A549 (cell line): ENCODE measurements around the gene CA9. TPM values are rescaled to one million over a fixed set of nuclear protein-coding genes. Genes with fewer than 3 reads are reported as not detected.

ENCODE experiments used
- ATAC-seq, 2 experiments: fragments of 200-7000 bp in 1 of 2; fragments of >200 bp in 1 of 2; cut with Nextera tagmentation in 1 of 2; cut with Tn5 transposase in 1 of 2; 3 replicates each; pipeline versions ENCODE4 v1.8.0 to v1.9.1; 2018 to 2020; ENCODE audit warnings: mild to moderate bottlenecking in 1 of 2, moderate library complexity in 1 of 2
- CTCF ChIA-PET: fragments of 300-600 bp; sonication (Branson Sonifier 250); formaldehyde crosslinking; extraction: SDS; loops from one replicate; lab custom pipeline; 2021; ENCODE audit warnings: antibody characterized with exemption, inconsistent platforms; lab: Yijun Ruan, JAX
- POLR2A ChIA-PET: fragments of 350-600 bp; formaldehyde crosslinking; extraction: SDS; loops from one replicate; lab custom pipeline; 2021; ENCODE audit warnings: antibody characterized with exemption, inconsistent platforms; lab: Yijun Ruan, JAX
- DNase-seq, 2 experiments: peaks; one replicate each; pipeline versions ENCODE4 v3.0.0 to v3.0.0-alpha.2; 2011 to 2016; ENCODE audit warnings: low read depth in 1 of 2, low spot score in 1 of 2
- FAIRE-seq: peaks from 2 replicates; lab custom pipeline; 2011; peaks lifted over from hg19 to GRCh38; lab: Jason Lieb, UNC
- H3K27ac ChIP-seq, 2 experiments: fragments of >200 bp; sonication (Bioruptor Twin); formaldehyde crosslinking; 3 replicates each; pipeline ENCODE4 v1.5.1; 2016 to 2017
- H3K4me1 ChIP-seq: fragments of >200 bp; sonication (Bioruptor Twin); formaldehyde crosslinking; 3 replicates; pipeline ENCODE4 v1.6.1; 2016
- H3K4me2 ChIP-seq: fragments of >200 bp; sonication (Bioruptor Twin); formaldehyde crosslinking; 3 replicates; pipeline ENCODE4 v1.6.1; 2016
- H3K4me3 ChIP-seq: fragments of >200 bp; sonication (Bioruptor Twin); formaldehyde crosslinking; 3 replicates; pipeline ENCODE4 v1.5.1; 2016
- H3K9me3 ChIP-seq: fragments of >200 bp; sonication (Bioruptor Twin); formaldehyde crosslinking; 3 replicates; pipeline ENCODE4 v1.6.1; 2016
- BHLHE40 ChIP-seq: IDR thresholded peaks from 2 replicates; pipeline ENCODE4 v1.6.1; 2012; ENCODE audit warnings: low read depth, low read length, inconsistent platforms
- CBX2 ChIP-seq: fragments of 200-600 bp; sonication (generic); IDR thresholded peaks from 2 replicates; pipeline ENCODE4 v1.6.1; 2016; ENCODE audit warnings: low read depth, mild to moderate bottlenecking, borderline replicate concordance
- CHD2 ChIP-seq: fragments of 150-350 bp; IDR thresholded peaks from 2 replicates; pipeline ENCODE4 v1.6.1; 2014; ENCODE audit warnings: low read length; ENCODE audit not compliant: partially characterized antibody
- CHD4 ChIP-seq: fragments of 200-600 bp; sonication (generic); IDR thresholded peaks from 2 replicates; pipeline ENCODE4 v1.6.1; 2016; ENCODE audit warnings: antibody characterized with exemption, mild to moderate bottlenecking, borderline replicate concordance
- EP300 ChIP-seq, 2 experiments: fragments of >200 bp; sonication (Bioruptor Twin); formaldehyde crosslinking; IDR thresholded peaks; 2 replicates in 1 of 2; 3 replicates in 1 of 2; pipeline ENCODE4 v1.6.1; 2016 to 2017
- HOXA7 ChIP-seq: fragments of 250-450 bp; sonication (Bioruptor Pico); IDR thresholded peaks from 2 replicates; pipeline ENCODE4 v1.5.0; 2020; ENCODE audit warnings: mild to moderate bottlenecking, moderate library complexity
- HOXB13 ChIP-seq: fragments of 250-450 bp; sonication (Bioruptor Pico); IDR thresholded peaks from 2 replicates; pipeline ENCODE4 v1.5.0; 2020; ENCODE audit warnings: low read depth, mild to moderate bottlenecking, moderate library complexity
- JUN ChIP-seq, 2 experiments: fragments of >200 bp; sonication (Bioruptor Twin); formaldehyde crosslinking; IDR thresholded peaks; 2 replicates in 1 of 2; 3 replicates in 1 of 2; pipeline ENCODE4 v1.6.1; 2016 to 2017
- KDM1A ChIP-seq: fragments of 200-600 bp; sonication (generic); IDR thresholded peaks from 2 replicates; pipeline ENCODE4 v1.6.1; 2016; ENCODE audit warnings: low read depth, mild to moderate bottlenecking
- NFE2L2 ChIP-seq: fragments of 150-350 bp; conservative IDR thresholded peaks from 2 replicates; pipeline ENCODE4 v1.6.1; 2014; ENCODE audit warnings: low read length
- NPAS2 ChIP-seq: fragments of 250-450 bp; sonication (Bioruptor Pico); IDR thresholded peaks from 2 replicates; pipeline ENCODE4 v1.8.0; 2022; ENCODE audit warnings: mild to moderate bottlenecking, moderate library complexity, borderline replicate concordance
- NR3C1 ChIP-seq: fragments of >200 bp; sonication (Bioruptor Twin); formaldehyde crosslinking; IDR thresholded peaks from 3 replicates; pipeline ENCODE4 v1.6.1; 2017
- PHF8 ChIP-seq: fragments of 200-600 bp; sonication (generic); IDR thresholded peaks from 2 replicates; pipeline ENCODE4 v1.6.1; 2016; ENCODE audit warnings: low read depth, mild to moderate bottlenecking, antibody characterized with exemption, moderate library complexity, borderline replicate concordance
- POLR2A ChIP-seq: IDR thresholded peaks from 2 replicates; pipeline ENCODE4 v1.6.1; 2012; ENCODE audit warnings: mild to moderate bottlenecking, low read length
- POLR2AphosphoS2 ChIP-seq: conservative IDR thresholded peaks from 2 replicates; pipeline ENCODE4 v1.6.1; 2012; ENCODE audit warnings: low read length, improper control_type of control experiment, inconsistent platforms
- RAD21 ChIP-seq, 2 experiments: fragments of >200 bp in 1 of 2; sonication (Bioruptor Twin) in 1 of 2; formaldehyde crosslinking in 1 of 2; IDR thresholded peaks in 1 of 2; conservative IDR thresholded peaks in 1 of 2; 2 replicates in 1 of 2; 3 replicates in 1 of 2; pipeline ENCODE4 v1.6.1; 2012 to 2018; ENCODE audit warnings: inconsistent platforms in 1 of 2
- RCOR1 ChIP-seq: fragments of 150-350 bp; IDR thresholded peaks from 2 replicates; pipeline ENCODE4 v1.6.1; 2014; ENCODE audit warnings: antibody characterized with exemption, low read length, low read depth
- RFX5 ChIP-seq: fragments of 450-650 bp; IDR thresholded peaks from 2 replicates; pipeline ENCODE4 v1.7.1; 2014; ENCODE audit warnings: antibody characterized with exemption, mild to moderate bottlenecking, moderate library complexity
- ZFP36 ChIP-seq: fragments of 450-650 bp; IDR thresholded peaks from 2 replicates; pipeline ENCODE4 v1.6.1; 2014; ENCODE audit warnings: borderline replicate concordance; ENCODE audit not compliant: partially characterized antibody
- ZSCAN20 ChIP-seq: fragments of 250-450 bp; sonication (Bioruptor Pico); IDR thresholded peaks from 2 replicates; pipeline ENCODE4 v1.8.0; 2022; ENCODE audit warnings: mild to moderate bottlenecking, moderate library complexity
- WGBS: methylation state at CpG from one replicate; pipeline ENCODE4 v1.1.6; 2017; ENCODE audit errors: missing lambda C conversion rate; 5-methylcytosine and 5-hydroxymethylcytosine counted together
- polyA plus RNA-seq, 4 experiments: library from polyadenylated mRNA; depleted of rRNA in 3 of 4; stranded (reverse); fragments of >200 nt; fragmentation: RNase III in 1 of 4; extraction: RNeasy Plus Mini Kit Qiagen cat#74134 plus additional on column Dnase treatment in 1 of 4; gene quantifications; 2 replicates in 3 of 4; 3 replicates in 1 of 4; pipeline ENCODE4 v1.2.3, GENCODE V29; 2011 to 2017
- TF ChIP-seq, protein P1 (sequence below): IDR thresholded peaks from 2 replicates; pipeline ENCODE4 v1.6.1; 2012
- TF ChIP-seq, protein P2 (sequence below): fragments of >200 bp; sonication (Bioruptor Twin); formaldehyde crosslinking; IDR thresholded peaks from 3 replicates; pipeline ENCODE4 v1.5.1; 2016
- TF ChIP-seq, protein P3 (sequence below): fragments of >200 bp; sonication (Bioruptor Twin); formaldehyde crosslinking; IDR thresholded peaks from 2 replicates; pipeline ENCODE4 v1.6.1; 2016
- TF ChIP-seq, protein P4 (sequence below): fragments of 450-650 bp; IDR thresholded peaks from 2 replicates; pipeline ENCODE4 v1.6.1; 2014; ENCODE audit warnings: antibody characterized with exemption
- TF ChIP-seq, protein P5 (sequence below): fragments of 150-350 bp; IDR thresholded peaks from 2 replicates; pipeline ENCODE4 v1.6.1; 2014; ENCODE audit warnings: low read depth, mild to moderate bottlenecking, low read length
- TF ChIP-seq, protein P6 (sequence below): IDR thresholded peaks from 2 replicates; pipeline ENCODE4 v1.6.1; 2012

Gene CA9
- polyA plus RNA-seq, 2 of the 4 experiments (the other 2 are of a cell fraction), result 4.5 to 16.3 TPM

DNA sequence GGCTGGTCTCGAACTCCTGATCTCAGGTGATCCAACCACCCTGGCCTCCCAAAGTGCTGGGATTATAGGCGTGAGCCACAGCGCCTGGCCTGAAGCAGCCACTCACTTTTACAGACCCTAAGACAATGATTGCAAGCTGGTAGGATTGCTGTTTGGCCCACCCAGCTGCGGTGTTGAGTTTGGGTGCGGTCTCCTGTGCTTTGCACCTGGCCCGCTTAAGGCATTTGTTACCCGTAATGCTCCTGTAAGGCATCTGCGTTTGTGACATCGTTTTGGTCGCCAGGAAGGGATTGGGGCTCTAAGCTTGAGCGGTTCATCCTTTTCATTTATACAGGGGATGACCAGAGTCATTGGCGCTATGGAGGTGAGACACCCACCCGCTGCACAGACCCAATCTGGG, 1.5 kb downstream of the CA9 start:
- ChIA-PET CTCF (interaction anchor here (1.4 to 21.5 kb wide), 5 partner anchors 14 to 82 kb away, joined by 3 to 498 read pairs (median 7); partner anchors contain the start of genes ARHGEF39, CCDC107, RMRP and TPM2), POLR2A (no interaction called here)
- DNase-seq, result no peak
- H3K9me3 ChIP-seq, result no peaks in the 10 kb centered on the region
- H3K4me1 ChIP-seq, result peaks cover 26% of the 10 kb centered on the region
- no peak for ATAC-seq
- FAIRE-seq, result no peak
- 89% methylated on average over 10 of the region's 13 CpGs for WGBS
- H3K4me3 ChIP-seq, result no peak overlapping the region
- no peak for TF ChIP-seq PHF8
- TF ChIP-seq BHLHE40, result no peak
- TF ChIP-seq, protein P1, sequence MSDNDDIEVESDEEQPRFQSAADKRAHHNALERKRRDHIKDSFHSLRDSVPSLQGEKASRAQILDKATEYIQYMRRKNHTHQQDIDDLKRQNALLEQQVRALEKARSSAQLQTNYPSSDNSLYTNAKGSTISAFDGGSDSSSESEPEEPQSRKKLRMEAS, result no peak
- TF ChIP-seq RAD21 (conservative IDR thresholded peaks at IDR 0.05 in 1 of 2, IDR thresholded peaks at IDR 0.05 in 1 of 2), result no peak
- TF ChIP-seq HOXA7, result no peak
- no peak for TF ChIP-seq NPAS2 (CRISPR knock-in tag)
- no peak for TF ChIP-seq HOXB13
- TF ChIP-seq CHD2, result no peak
- no peak for TF ChIP-seq JUN (IDR thresholded peaks at IDR 0.05)
- no peak for TF ChIP-seq ZSCAN20 (CRISPR knock-in tag)
- TF ChIP-seq, protein P2, sequence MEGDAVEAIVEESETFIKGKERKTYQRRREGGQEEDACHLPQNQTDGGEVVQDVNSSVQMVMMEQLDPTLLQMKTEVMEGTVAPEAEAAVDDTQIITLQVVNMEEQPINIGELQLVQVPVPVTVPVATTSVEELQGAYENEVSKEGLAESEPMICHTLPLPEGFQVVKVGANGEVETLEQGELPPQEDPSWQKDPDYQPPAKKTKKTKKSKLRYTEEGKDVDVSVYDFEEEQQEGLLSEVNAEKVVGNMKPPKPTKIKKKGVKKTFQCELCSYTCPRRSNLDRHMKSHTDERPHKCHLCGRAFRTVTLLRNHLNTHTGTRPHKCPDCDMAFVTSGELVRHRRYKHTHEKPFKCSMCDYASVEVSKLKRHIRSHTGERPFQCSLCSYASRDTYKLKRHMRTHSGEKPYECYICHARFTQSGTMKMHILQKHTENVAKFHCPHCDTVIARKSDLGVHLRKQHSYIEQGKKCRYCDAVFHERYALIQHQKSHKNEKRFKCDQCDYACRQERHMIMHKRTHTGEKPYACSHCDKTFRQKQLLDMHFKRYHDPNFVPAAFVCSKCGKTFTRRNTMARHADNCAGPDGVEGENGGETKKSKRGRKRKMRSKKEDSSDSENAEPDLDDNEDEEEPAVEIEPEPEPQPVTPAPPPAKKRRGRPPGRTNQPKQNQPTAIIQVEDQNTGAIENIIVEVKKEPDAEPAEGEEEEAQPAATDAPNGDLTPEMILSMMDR, result no peak
- no peak for TF ChIP-seq NFE2L2
- TF ChIP-seq NR3C1, result no peak
- TF ChIP-seq, protein P3, sequence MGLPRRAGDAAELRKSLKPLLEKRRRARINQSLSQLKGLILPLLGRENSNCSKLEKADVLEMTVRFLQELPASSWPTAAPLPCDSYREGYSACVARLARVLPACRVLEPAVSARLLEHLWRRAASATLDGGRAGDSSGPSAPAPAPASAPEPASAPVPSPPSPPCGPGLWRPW, result no peak
- TF ChIP-seq, protein P4, sequence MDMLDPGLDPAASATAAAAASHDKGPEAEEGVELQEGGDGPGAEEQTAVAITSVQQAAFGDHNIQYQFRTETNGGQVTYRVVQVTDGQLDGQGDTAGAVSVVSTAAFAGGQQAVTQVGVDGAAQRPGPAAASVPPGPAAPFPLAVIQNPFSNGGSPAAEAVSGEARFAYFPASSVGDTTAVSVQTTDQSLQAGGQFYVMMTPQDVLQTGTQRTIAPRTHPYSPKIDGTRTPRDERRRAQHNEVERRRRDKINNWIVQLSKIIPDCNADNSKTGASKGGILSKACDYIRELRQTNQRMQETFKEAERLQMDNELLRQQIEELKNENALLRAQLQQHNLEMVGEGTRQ, result no peak
- TF ChIP-seq RFX5, result no peak
- no peak for TF ChIP-seq POLR2A
- TF ChIP-seq, all 56 proteins: peak for 0
- Histone ChIP-seq H3K27ac (no peak overlapping the region), H3K4me2 (no peak overlapping the region)

DNA sequence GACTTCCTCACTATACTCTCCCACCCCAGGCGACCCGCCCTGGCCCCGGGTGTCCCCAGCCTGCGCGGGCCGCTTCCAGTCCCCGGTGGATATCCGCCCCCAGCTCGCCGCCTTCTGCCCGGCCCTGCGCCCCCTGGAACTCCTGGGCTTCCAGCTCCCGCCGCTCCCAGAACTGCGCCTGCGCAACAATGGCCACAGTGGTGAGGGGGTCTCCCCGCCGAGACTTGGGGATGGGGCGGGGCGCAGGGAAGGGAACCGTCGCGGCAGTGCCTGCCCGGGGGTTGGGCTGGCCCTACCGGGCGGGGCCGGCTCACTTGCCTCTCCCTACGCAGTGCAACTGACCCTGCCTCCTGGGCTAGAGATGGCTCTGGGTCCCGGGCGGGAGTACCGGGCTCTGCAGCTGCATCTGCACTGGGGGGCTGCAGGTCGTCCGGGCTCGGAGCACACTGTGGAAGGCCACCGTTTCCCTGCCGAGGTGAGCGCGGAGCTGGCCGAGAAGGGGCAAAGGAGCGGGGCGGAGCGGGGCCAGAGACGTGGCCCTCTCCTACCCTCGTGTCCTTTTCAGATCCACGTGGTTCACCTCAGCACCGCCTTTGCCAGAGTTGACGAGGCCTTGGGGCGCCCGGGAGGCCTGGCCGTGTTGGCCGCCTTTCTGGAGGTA, 2.1 kb downstream of the CA9 start:
- Histone ChIP-seq H3K4me2 (no peak overlapping the region), H3K9me3 (no peaks in the 10 kb centered on the region), H3K4me3 (no peak overlapping the region), H3K4me1 (peaks cover 21% of the 10 kb centered on the region), H3K27ac (0 out of 6 replicates have a peak overlapping the region, but pooled peaks of 1 of the 2 experiments have one; percentile 10)
- FAIRE-seq (no peak), DNase-seq (no peak), ATAC-seq (no peak)
- ChIA-PET CTCF (interaction anchor here (0.6 to 21.5 kb wide), 6 partner anchors 15 to 81 kb away, joined by 3 to 498 read pairs (median 6); partner anchors contain the start of genes ARHGEF39, CCDC107, RMRP and TPM2), POLR2A (no interaction called here)
- WGBS, result 93% methylated on average over 37 of the region's 51 CpGs
- TF ChIP-seq EP300 (IDR thresholded peaks at IDR 0.05) (no peak), NFE2L2 (no peak), POLR2A (no peak), ZFP36 (no peak), PHF8 (no peak), RAD21 (conservative IDR thresholded peaks at IDR 0.05 in 1 of 2, IDR thresholded peaks at IDR 0.05 in 1 of 2) (no peak), ZSCAN20 (CRISPR knock-in tag) (no peak), KDM1A (no peak), RFX5 (no peak), CHD4 (no peak), POLR2AphosphoS2 (no peak), CBX2 (no peak), RCOR1 (no peak)
- TF ChIP-seq, protein P3, result no peak
- TF ChIP-seq, protein P4, result no peak
- TF ChIP-seq, protein P5, sequence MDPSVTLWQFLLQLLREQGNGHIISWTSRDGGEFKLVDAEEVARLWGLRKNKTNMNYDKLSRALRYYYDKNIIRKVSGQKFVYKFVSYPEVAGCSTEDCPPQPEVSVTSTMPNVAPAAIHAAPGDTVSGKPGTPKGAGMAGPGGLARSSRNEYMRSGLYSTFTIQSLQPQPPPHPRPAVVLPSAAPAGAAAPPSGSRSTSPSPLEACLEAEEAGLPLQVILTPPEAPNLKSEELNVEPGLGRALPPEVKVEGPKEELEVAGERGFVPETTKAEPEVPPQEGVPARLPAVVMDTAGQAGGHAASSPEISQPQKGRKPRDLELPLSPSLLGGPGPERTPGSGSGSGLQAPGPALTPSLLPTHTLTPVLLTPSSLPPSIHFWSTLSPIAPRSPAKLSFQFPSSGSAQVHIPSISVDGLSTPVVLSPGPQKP, result no peak
- TF ChIP-seq, protein P2, result no peak
- TF ChIP-seq, protein P6, sequence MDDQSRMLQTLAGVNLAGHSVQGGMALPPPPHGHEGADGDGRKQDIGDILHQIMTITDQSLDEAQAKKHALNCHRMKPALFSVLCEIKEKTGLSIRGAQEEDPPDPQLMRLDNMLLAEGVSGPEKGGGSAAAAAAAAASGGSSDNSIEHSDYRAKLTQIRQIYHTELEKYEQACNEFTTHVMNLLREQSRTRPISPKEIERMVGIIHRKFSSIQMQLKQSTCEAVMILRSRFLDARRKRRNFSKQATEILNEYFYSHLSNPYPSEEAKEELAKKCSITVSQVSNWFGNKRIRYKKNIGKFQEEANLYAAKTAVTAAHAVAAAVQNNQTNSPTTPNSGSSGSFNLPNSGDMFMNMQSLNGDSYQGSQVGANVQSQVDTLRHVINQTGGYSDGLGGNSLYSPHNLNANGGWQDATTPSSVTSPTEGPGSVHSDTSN, result no peak
